Measurements from ENCODE around the gene CELF5.
A peak's percentile ranks its signal among the peaks of the same experiment; 100 is the strongest.
"Not testable (repeated sequence)": the region's sequence is repeated elsewhere in the genome, so short reads cannot be mapped to it uniquely, and the experiment has no call there.

The CELF5 gene

DNA sequence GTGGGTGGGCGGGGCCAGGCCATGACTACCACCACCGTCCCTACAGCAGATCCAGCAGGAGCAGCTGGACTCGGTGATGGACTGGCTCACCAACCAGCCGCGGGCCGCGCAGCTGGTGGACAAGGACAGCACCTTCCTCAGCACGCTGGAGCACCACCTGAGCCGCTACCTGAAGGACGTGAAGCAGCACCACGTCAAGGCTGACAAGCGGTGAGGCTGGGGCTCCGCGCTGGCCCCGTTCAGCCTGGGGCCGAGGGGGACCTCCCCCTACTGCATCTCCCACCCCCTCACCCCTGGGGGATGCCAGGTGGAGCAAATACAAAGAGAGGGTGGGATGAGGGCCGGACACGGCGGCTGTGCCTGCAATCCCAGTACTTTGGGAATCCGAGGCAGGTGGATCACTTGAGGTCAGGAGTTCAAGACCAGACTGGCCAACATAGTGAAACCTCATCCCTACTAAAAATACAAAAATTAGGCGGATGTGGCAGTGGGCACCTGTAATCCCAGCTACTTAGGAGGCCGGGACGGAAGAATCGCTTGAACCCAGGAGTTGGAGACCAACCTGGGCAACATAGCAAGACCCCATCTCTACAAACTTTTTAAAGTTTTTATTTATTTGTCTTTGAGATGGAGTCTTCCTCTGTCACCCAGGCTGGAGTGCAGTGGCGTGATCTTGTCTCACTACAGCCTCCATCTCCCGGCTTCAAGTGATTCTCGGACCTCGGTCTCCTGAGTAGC is 18.1 kb upstream of the CELF5 start:
- no peak for DNase-seq (ENCODE audit: low read depth in 2 of 2, low spot score in 1 of 2)

DNA sequence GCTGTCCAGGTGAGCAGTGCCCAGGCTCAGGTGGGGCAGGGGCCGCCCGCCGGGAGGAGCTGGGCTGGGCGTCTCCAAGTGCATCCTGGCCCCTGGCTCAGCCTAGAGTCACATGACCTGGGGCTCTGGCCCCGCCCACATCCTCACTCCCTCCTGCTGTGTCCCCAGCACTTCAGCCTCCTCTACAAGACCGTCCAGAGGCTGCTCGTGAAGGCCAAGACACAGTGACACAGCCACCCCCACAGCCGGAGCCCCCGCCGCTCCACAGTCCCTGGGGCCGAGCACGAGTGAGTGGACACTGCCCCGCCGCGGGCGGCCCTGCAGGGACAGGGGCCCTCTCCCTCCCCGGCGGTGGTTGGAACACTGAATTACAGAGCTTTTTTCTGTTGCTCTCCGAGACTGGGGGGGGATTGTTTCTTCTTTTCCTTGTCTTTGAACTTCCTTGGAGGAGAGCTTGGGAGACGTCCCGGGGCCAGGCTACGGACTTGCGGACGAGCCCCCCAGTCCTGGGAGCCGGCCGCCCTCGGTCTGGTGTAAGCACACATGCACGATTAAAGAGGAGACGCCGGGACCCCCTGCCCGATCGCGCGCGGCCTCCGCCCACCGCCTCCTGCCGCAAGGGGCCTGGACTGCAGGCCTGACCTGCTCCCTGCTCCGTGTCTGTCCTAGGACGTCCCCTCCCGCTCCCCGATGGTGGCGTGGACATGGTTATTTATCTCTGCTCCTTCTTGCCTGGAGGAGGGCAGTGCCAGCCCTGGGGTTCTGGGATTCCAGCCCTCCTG is 16.8 kb upstream of the CELF5 start:
- no peak for DNase-seq (ENCODE audit: low read depth in 2 of 2, low spot score in 1 of 2)

DNA sequence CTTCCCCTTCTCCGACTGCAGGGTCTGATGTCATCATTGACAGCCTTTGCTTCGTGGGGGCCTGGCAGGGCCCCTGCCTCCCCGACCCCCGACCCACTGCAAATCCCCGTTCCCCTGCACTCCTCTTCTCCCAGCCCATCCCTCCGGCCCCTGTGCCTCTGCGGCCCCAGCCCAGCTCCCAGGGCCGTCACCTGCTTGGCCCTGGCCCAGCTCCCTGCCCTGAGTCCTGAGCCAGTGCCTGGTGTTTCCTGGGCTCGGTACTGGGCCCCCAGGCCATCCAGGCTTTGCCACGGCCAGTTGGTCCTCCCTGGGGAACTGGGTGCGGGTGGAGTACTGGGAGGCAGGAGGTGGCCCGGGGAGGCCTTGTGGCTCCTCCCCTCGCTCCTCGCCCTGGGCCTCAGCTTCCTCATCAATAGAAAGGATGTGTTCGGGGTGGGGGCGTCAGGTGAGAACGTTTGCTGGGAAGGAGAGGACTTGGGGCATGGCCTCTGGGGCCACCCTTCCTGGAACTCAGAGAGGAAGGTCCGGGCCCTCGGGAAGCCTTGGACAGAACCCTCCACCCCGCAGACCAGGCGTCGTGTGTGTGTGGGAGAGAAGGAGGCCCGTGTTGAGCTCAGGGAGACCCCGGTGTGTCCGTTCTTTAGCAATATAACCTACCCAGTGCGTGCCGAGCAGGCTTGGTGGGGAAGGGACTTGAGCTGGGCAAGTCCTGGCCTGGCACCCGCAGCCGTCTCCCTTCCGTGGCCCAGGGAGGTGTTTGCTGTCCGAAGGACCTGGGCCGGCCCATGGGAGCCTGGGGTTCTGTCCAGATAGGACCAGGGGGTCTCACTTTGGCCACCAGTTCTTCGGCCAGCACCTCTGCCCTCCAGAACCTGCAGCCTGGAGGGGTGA is 15.9 kb upstream of the CELF5 start:
- DNase-seq (ENCODE audit: low read depth in 2 of 2, low spot score in 1 of 2) = no peak

DNA sequence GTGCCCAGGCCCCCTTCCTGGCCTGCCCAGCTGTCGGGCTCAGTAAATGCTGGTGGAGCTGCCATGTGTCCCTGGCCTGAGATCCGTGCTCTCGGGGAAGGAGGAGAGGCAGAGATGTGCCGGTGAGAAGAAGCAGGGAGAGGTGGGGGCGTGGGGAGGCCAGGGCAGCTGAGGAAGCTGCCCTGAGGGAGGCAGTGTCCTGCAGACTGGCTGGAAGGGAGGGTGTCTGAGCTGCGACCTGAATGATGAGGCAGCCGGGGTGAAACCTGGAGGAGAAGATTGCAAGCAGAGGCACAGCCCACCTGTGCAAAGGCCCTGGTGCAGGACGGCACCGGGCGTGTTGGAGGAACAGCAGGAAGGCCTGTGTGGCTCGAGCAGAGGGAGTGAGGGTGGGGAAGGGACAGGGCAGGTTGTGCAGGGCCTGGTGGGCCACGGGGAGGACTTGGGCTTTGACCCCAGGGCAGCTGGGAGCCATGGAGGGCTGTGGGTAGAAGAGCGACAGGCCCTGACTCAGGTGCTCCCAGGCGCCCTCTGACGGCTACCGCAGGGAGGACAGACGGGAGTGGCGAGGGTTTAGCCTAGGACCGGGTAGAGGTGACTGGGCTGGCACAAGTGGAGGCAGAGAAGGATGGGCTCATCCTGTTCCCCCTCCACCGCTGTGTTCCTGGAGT is 14.0 kb upstream of the CELF5 start:
- peak; percentile 23 to 39 for DNase-seq (ENCODE audit: low read depth in 2 of 2, low spot score in 1 of 2)

DNA sequence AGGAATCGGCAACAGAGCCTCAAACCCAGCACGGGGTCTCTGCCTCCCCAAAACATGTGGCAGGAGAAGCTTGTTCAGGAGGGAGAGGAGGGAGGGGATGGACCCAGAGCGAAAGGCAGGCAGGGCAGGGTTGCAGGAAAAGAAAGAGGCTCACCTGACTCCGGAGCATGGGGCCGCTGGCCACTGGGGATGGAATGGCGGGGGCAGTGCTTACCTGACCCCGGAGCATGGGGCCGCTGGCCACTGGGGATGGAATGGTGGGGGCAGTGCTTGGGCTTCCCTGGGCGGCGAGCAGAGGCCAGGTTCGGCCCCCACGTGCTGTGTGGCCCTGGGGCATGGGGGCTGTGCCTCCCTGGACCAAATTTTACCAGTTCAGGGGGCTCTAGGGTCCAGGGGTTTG is 13.3 kb upstream of the CELF5 start:
- DNase-seq (ENCODE audit: low read depth in 2 of 2, low spot score in 1 of 2) = no peak

DNA sequence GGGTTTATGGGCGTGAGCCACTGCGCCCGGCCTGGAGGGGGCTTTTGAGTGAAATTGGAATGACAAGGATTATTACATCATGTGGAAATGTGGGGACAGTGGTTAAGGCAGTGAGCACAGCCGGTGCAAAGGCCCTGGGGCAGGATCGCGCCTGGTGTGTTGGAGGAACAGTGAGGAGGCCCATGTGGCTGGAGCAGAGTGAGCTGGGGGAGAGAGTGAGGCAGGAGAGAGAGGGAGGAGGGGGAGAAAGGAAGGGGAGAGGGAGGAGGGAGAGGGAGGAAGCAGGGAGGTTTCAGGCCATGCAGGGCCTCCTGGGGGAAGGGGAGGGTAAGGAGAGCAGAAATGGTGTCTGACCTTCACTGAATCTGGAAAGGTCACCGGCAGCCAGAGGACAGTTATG is 11.3 kb upstream of the CELF5 start:
- DNase-seq (ENCODE audit: low read depth in 2 of 2, low spot score in 1 of 2) = no peak

DNA sequence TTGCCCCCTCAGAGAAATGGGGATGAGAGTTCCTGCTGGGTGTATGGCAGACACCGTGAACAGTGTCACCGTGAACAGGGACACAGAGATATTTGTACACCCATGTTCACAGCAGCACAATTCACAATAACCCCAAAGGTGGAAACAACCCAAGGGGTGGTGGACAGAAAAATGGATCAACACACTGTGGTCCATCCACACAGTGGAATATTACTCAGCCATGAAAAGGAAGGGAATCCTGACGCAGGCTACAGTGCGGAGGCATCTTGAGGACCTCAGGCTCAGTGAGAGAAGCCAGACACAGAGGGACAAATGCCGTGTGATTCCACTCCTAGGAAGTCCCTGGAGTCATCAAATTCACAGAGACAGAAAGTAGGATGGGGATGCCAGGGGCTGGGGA is 7.6 kb upstream of the CELF5 start:
- no peak for DNase-seq (ENCODE audit: low read depth in 2 of 2, low spot score in 1 of 2)

DNA sequence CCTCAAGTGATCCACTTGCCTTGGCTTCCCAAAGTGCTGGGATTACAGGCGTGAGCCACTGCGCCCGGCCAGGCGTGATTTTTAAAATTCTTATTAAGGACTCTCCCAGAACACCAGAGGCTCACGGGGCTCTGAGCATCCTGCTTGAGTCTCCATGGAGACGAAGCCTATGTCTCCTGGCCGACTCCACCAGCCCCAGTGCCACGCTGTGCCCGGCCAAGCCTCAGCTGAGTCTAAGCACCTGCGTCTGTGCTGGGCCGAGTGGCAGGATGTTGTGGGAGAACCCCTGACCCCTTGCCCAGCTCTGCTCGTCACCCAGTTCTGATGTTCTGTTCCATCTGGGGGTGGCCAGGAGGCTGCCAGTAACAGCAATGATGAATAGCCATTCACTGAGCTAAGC is 3.9 kb upstream of the CELF5 start:
- DNase-seq (ENCODE audit: low read depth in 2 of 2, low spot score in 1 of 2) = no peak

DNA sequence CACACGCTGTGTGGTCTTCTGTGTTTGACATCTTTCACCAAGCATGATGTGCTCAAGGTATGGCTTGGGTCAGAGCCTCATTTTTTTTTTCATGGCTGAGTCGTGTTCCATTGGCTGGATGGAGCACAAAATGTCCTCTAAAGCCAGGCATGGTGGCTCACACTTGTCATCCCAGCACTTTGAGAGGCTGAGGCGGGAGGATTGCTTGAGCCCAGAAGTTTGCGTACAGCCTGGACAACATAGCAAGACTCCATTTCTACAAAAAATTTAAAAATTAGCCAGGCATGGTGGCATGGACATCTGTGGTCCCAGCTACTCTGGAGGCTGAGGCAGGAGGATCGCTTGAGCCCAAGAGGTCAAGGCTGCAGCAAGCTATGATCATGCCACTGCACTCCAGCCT is 2.9 kb upstream of the CELF5 start:
- not testable (repeated sequence) for DNase-seq (ENCODE audit: low read depth in 2 of 2, low spot score in 1 of 2)

DNA sequence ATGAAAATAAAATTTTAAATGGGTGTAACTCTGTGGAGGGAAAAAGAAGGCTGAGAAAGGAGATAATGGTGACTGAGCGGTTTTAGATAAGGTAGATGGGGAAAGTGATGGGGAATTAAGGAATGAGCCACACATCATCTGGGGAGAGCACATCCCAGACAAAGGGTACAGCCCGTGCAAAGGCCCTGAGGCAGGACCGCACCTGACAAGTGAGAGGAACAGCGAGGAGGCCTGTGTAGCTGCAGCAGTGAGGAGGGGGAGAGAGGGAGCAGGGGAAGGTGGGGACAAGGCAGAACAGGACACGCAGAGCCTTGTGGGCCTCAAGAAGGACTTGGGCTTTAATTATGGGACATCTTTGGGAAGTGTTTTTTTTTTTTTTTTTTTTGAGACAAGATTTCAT is 1.8 kb upstream of the CELF5 start:
- DNase-seq (ENCODE audit: low read depth in 2 of 2, low spot score in 1 of 2) = no peak

DNA sequence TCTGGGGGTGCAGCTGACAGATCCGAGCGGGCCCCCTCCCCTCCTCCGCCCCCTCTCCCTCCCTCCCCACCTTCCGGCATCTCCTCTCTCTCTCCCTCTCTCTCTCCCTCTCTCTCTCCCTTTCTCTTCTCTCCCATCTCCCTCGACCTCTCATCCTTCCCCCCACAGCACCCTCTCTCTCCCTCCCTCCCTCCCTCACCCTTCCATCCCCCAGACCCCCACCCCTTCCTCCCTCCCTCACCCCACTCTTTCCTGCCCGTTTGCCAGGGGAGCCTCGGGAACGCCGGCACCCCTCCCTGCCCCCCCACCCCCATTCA is 666 bp downstream of the CELF5 start:
- no peak for DNase-seq (ENCODE audit: low read depth in 2 of 2, low spot score in 1 of 2)

DNA sequence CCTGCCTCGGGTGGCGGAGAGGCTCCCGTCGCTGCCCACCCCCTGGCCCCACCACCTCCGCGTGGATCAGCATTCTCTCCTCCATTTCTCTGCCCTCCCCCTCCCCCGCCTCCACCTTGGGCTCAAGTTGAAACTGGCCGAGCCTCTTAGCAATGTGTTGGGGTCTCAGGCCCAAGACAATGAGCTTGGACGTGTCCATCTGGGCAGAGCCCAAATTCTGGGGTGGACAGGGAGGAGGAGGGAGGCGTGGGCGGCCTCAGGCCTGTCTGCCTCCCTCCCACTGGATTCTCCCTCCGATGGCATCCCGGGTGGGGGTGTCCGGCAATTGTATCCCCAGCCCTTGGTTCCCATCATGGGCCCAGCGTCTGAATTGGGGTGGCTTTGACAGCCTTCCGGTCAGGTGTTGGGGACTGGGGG is 1.2 kb downstream of the CELF5 start:
- DNase-seq (ENCODE audit: low read depth in 2 of 2, low spot score in 1 of 2) = no peak

DNA sequence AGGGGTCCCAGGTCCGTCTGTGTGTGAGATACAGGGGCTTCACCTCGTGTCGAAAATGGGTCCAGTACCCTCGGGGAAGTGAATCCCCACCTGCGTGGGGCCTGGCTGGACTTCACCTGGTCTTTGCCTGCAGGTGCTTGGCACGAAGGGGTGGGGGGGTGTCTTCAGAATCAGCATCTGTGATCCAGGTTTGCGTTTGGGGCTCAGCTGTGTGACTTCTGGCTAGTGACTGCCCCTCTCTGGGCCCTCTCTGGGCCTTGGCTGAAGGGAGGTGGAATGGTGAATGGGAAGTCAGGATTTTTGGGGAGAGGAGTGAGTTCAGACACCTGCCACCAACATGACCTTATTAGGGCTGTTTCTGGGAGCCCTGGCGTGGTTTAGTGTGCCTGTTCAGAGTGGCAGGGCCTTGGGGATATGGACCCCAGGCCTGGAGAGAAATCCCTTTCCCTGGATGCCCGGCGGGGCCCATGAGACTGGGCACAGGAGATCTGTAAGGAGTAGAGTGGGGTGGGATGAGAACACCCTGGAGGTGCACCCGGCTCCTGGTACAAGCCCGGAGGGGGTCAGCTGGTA is 2.7 kb downstream of the CELF5 start:
- DNase-seq (ENCODE audit: low read depth in 2 of 2, low spot score in 1 of 2) = no peak

DNA sequence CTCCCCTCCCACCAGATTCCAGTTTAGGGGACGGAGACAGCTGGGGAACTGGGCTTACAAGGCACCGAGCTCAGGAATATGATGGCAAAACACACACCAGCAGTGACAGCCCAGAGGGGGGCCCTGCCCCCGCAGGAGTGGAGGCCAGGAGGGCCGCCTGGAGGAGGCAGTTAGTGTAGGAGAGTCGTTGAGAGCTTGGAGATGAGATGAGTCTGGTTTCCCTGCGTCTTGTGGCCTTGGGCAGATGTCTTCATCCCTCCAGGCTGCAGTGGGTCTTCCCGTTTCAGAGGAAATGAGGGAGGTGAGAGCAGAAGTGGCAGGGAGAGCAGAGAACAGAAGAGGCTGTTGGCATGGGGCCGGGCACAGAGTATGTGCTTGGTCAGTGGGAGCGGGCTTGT is 4.9 kb downstream of the CELF5 start:
- no peak for DNase-seq (ENCODE audit: low read depth in 2 of 2, low spot score in 1 of 2)

DNA sequence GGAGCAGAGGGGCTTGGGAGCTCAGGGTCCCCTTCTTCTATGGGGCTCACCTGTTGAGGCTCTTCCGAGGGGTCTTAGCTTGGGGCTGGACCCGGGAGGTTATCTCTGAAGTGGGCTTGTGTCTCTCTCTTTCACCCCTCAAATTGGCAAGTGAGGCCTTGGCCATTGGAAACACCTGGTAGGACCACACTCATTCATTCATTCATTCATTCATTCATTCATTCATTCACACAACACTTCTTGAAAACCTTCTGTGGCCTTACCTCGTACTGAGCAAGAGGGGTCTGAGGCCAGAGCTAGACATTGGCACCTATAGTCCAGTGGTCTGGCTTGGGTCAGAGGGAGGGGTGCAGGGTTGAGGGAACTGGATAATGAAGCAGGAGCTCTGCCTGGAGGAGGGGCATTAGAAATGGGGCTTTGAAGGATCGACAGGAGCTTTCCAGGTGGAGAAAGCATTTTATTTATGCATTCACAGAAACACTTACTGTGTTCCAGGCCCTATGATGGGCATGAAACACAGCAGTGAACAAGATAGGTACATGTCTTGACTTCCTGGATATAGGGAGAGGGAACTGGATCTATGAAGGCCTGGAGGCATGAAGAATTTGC is 5.5 kb downstream of the CELF5 start:
- no peak for DNase-seq (ENCODE audit: low read depth in 2 of 2, low spot score in 1 of 2)

DNA sequence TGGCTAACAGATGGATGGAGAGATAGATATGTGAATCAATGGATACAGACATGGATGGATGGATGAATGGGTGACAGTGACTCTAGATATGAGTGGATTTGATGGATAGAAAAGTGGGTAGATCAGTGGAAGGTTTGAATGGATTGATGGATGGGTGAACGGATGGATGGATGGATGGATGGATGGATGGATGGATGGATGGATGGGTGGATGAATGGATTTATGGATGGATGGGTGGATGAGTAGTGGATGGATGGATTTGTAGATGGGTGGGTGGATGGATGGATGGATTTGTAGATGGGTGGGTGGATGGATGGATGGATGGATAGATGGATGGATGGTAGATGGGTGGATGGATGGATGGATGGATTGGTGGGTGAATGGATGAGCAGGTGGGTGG is 6.8 kb downstream of the CELF5 start:
- DNase-seq (ENCODE audit: low read depth in 2 of 2, low spot score in 1 of 2) = no peak

DNA sequence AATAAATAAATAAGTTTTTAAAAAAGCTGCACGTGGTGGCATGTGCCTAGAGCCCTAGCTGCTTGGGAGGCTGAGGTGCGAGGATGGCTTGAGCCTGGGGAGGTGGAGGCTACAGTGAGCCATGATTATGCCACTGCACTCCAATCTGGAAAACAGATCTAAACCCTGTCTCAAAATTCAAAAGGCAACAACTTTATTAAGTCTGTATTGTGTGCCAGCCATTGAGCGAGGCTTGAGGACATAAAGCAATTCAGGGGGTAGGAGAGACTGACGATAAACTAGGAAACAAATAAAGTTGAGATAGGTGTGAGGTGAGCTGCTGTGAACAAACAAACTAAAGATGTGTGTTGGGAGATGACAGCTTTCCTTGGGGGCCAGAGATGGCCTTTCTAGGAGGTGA is 8.7 kb downstream of the CELF5 start:
- no peak for DNase-seq (ENCODE audit: low read depth in 2 of 2, low spot score in 1 of 2)

DNA sequence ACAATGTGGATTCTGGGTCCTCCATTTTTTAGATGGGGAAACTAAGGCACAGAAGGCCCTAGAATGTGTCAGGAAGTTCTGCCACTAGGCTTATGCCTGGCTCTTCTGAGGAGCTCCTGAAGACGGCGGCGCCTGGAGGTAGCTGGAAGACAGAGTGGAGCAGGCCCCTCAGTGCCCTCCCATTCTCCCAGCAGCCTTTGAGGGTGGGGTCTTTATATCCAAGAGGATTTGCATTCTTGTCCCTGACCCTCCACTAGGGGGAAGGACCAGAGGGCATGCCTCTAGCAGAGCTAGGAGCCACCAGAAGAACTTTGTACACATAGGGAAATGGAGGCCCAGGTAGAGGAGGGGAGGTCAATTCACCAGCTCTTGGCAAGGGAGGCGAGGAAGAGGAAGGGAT is 9.4 kb downstream of the CELF5 start:
- DNase-seq (ENCODE audit: low read depth in 2 of 2, low spot score in 1 of 2) = no peak

DNA sequence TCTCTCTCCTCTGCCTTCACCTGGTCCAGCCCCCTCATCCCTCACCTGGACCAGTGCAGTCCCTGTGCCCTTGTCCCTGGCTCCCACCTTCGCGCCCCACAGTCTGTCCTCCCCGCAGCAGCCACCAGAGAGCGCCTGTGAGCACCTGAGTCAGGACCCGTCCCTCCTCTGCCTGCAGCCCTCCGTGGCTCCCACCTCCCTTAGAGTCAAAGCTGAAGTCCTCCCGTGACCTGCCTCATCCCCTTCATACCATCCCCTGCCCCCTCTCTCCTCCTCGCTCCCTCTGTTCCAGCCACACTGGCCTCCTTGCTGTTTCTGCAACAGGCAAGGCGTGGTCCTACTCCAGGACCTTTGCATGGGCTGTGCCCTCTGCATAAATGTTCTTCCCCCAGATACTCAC is 10.3 kb downstream of the CELF5 start:
- no peak for DNase-seq (ENCODE audit: low read depth in 2 of 2, low spot score in 1 of 2)

DNA sequence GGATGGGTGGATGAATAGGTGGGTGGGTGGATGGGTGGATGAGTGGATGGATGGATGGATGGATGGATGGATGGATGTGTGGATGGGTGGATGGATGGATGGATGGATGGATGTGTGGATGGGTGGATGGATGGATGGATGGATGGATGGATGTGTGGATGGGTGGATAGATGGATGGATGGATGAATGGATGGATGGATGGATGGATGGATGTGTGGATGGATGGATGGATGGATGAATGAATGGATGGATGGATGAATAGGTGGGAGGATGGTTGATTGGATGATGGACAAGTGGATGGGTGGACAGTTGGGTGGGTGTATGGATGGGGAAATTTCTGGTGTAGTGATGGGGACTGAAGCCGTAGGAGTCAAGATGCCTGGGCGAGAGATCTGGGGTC is 11.1 kb downstream of the CELF5 start:
- DNase-seq (ENCODE audit: low read depth in 2 of 2, low spot score in 1 of 2) = not testable (repeated sequence)

DNA sequence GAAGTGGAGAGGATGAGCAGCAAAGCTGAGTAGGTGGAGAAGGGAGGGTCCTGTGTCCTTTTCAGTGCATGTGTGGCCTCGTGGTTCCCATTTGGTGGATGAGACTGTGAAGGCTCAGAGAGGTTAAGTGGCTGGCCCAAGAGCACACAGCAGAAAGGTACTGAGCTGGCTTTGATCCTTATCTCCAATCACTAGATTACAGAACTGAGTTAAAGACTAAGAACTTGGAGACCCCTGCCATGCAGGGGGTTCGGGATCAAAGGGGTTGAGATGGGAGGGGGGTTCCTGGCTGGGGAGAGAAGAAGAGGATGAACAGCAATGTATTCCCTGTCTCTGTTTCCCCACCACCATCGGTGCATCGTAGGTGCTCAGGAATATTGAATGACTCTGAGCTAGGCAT is 11.8 kb downstream of the CELF5 start:
- DNase-seq (ENCODE audit: low read depth in 2 of 2, low spot score in 1 of 2) = no peak
